Keratinocyte (primary cell): ENCODE measurements around the gene SLC41A1.

Experiments
- EZH2 ChIP-seq: IDR thresholded peaks from one replicate; pipeline ENCODE4 v1.6.1; 2012; ENCODE audit warnings: inconsistent platforms, mild to moderate bottlenecking, low read length, moderate library complexity
- TF ChIP-seq, protein P1 (sequence below), 3 experiments: IDR thresholded peaks in 1 of 3; conservative IDR thresholded peaks in 1 of 3; optimal IDR thresholded peaks in 1 of 3; 2 replicates in 2 of 3; 3 replicates in 1 of 3; pipeline versions ENCODE3 to v1.5.1; 2011; ENCODE audit warnings: low read length in 3 of 3, mild to moderate bottlenecking in 3 of 3, moderate library complexity in 2 of 3, control low read depth in 1 of 3, inconsistent platforms in 1 of 3; ENCODE audit not compliant: insufficient read depth in 2 of 3; ENCODE audit errors: extremely low read depth in 1 of 3

DNA sequence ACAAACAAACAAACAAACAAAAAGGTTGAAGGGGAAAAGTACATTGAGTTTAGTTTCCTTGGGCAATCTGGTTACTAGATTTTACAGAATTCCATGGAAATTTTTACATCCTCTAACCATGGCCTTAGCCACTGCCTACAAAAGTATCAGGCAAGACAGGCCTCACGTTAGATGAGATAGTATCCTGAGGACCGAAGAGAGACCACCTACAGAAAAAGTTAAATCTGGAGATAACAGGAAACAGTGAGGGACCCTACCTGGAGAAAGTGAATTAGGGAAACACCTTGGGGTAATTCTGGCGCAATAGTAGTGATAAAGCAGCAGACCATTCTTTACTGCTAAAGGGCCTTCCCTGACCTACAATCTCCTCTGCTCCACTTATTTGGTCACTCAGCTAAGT lies 46.4 kb downstream of the SLC41A1 start:
- no peak for TF ChIP-seq EZH2
- TF ChIP-seq, protein P1, sequence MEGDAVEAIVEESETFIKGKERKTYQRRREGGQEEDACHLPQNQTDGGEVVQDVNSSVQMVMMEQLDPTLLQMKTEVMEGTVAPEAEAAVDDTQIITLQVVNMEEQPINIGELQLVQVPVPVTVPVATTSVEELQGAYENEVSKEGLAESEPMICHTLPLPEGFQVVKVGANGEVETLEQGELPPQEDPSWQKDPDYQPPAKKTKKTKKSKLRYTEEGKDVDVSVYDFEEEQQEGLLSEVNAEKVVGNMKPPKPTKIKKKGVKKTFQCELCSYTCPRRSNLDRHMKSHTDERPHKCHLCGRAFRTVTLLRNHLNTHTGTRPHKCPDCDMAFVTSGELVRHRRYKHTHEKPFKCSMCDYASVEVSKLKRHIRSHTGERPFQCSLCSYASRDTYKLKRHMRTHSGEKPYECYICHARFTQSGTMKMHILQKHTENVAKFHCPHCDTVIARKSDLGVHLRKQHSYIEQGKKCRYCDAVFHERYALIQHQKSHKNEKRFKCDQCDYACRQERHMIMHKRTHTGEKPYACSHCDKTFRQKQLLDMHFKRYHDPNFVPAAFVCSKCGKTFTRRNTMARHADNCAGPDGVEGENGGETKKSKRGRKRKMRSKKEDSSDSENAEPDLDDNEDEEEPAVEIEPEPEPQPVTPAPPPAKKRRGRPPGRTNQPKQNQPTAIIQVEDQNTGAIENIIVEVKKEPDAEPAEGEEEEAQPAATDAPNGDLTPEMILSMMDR (optimal IDR thresholded peaks at IDR 0.05 in 1 of 3, IDR thresholded peaks at IDR 0.05 in 1 of 3, conservative IDR thresholded peaks at IDR 0.05 in 1 of 3; ENCODE audit: extremely low read depth in 1 of 3, insufficient read depth in 2 of 3, low read length in 3 of 3) = no peak
